Aorta (tissue), 5 donors: ENCODE measurements around the gene MAVS. TPM values are rescaled to one million over a fixed set of nuclear protein-coding genes. Genes with fewer than 3 reads are reported as not detected.
"Not testable (repeated sequence)": the region's sequence is repeated elsewhere in the genome, so short reads cannot be mapped to it uniquely, and the experiment has no call there.

Source experiments
- ATAC-seq: fragments of 200-7000 bp; cut with Tn5 transposase; one replicate; pipeline ENCODE4 v1.9.1; 2022; ENCODE audit warnings: moderate library complexity; ENCODE audit not compliant: low FRiP score
- DNase-seq, 2 donors: peaks; one replicate each; pipeline ENCODE4 v3.0.0-alpha.2; 2020
- H3K27ac ChIP-seq, 2 donors: one replicate each; pipeline ENCODE4 v1.5.1; 2013; ENCODE audit warnings: low read length in 2 of 2, mild to moderate bottlenecking in 2 of 2, moderate library complexity in 2 of 2, control low read depth in 1 of 2, inconsistent platforms in 1 of 2, low read depth in 1 of 2
- H3K27me3 ChIP-seq, 2 donors: one replicate each; pipeline ENCODE4 v1.6.1; 2013; ENCODE audit warnings: control low read depth in 1 of 2, low read length in 1 of 2, mild to moderate bottlenecking in 1 of 2, moderate library complexity in 1 of 2; ENCODE audit not compliant: insufficient read depth in 2 of 2, control insufficient read depth in 1 of 2
- H3K36me3 ChIP-seq, 2 donors: one replicate each; pipeline ENCODE4 v1.6.1; 2013; ENCODE audit warnings: control low read depth in 1 of 2, low read length in 1 of 2, mild to moderate bottlenecking in 1 of 2; ENCODE audit not compliant: insufficient read depth in 2 of 2, control insufficient read depth in 1 of 2
- H3K4me1 ChIP-seq, 2 donors: one replicate each; pipeline ENCODE4 v1.6.1; 2013; ENCODE audit warnings: low read length in 2 of 2, control low read depth in 1 of 2, mild to moderate bottlenecking in 1 of 2, moderate library complexity in 1 of 2; ENCODE audit not compliant: insufficient read depth in 2 of 2, control insufficient read depth in 1 of 2
- H3K4me3 ChIP-seq, 2 donors: one replicate each; pipeline ENCODE4 v1.5.1; 2013; ENCODE audit warnings: low read length in 2 of 2, control low read depth in 1 of 2, mild to moderate bottlenecking in 1 of 2
- H3K9me3 ChIP-seq: one replicate; pipeline ENCODE4 v1.6.1; 2013; ENCODE audit warnings: mild to moderate bottlenecking, low read length; ENCODE audit not compliant: control insufficient read depth
- WGBS, 2 donors: extraction: QIAGEN DNeasy Blood & Tissue Kit; methylation state at CpG; one replicate each; pipeline ENCODE4 v1.1.7; 2013; 5-methylcytosine and 5-hydroxymethylcytosine counted together
- intact Hi-C, 2 donors: fragments of 100-400 bp; cut with DNase I; formaldehyde crosslinking; loops; one replicate each; pipeline versions ENCODE4 v1.14.2 to v1.15.0; 2022
- polyA plus RNA-seq, 2 donors: library from polyadenylated mRNA; stranded (reverse); fragments of 200-250 nt; gene quantifications; one replicate each; pipeline ENCODE4 v1.2.3, GENCODE V29; 2013
- total RNA-seq, 2 donors: library from RNA; stranded (reverse); fragmentation: NEBNext Ultra II Directional; extraction: Animal tissue kit (Norgen Biotek cat#: 25700); gene quantifications; one replicate each; pipeline ENCODE4 v1.2.1, GENCODE V29; 2021
- donor health status: healthy with polysubstance abuse.
- donor health status: Bipolar disorder and iron deficiency.
- donor health status: DM: no; HTN: no; CAD: no.
- donor health status: DM: no; HTN: no; CAD: no.
- donor health status: DM: yes; HTN: yes; CAD: no.

MAVS gene
- total and polyA plus RNA-seq, 4 donors = 11.1 to 36.1 (median 24.0) TPM

DNA sequence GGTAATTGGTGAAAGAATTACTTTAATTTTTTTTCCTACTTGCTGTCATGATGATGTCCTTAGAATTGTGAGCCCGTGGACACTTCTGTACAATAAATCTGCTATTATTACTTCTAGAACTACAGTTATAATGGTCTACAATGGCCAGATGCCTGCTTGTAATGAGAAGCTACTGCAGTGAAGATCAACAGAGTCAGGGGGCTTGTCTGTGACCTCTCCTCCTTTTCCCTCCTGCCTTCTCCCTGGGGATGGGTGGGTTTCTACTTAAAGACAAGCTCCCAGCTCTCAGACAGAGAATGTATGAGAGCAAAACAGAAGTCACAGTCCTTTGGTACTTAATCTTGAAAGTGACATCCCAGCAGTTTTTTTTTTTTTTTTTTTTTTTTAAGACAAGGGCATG lies 29.4 kb downstream of the MAVS start:
- DNase-seq (no peak), ATAC-seq (peak; percentile 19)
- intact Hi-C loops = no loop called here
- Histone ChIP-seq H3K27ac (no peak overlapping the region), H3K4me1 (no peaks in the 10 kb centered on the region), H3K36me3 (peaks cover 3 to 4% of the 10 kb centered on the region in 2 donors), H3K27me3 (no peaks in the 10 kb centered on the region), H3K4me3 (no peak overlapping the region), H3K9me3 (no peaks in the 10 kb centered on the region)
- 52 to 63% methylated on average over 1 of the region's 1 CpG for WGBS, 2 donors

DNA sequence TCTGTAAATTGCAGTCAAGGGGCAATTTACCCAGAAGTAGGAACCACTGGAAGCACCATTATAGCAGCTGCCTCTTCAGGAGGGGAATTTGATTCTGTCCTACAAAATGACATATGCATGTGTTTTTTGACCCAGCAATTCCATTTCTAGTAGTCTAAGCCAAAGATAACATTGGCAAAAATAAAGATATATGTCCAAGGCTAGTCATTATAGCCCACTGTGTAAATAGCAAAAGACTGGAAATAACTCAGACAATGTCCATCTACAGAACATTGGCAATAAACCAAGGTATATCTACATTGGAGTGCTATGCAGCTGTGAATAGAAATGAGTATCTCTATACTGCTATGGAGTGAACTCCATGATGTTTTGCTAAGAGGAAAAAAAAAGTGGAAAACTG lies 30.0 kb downstream of the MAVS start:
- no peak for ATAC-seq
- Histone ChIP-seq H3K27ac (no peak overlapping the region), H3K4me3 (no peak overlapping the region), H3K9me3 (no peaks in the 10 kb centered on the region), H3K36me3 (peaks cover 1 to 4% of the 10 kb centered on the region in 2 donors), H3K4me1 (no peaks in the 10 kb centered on the region), H3K27me3 (no peaks in the 10 kb centered on the region)
- intact Hi-C loops = no loop called here
- DNase-seq = no peak

DNA sequence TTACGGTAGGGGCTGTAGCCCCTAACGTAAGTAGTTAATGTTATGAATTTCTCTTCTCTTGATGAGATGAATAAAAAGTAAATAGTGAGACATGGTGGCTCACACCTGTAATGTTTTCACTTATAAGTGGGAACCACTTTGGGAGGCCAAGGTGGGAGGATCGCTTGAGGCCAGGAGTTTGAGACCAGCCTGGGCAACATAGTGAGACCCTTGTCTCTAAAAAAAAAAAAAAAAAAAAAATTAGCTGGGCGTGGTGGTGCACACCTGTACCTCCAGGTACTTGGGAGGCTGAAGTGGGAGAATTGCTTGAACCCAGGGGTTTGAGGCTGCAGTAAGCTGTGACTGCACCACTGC lies 32.3 kb downstream of the MAVS start:
- H3K36me3 ChIP-seq, H3K4me1 ChIP-seq: not testable (repeated sequence)

DNA sequence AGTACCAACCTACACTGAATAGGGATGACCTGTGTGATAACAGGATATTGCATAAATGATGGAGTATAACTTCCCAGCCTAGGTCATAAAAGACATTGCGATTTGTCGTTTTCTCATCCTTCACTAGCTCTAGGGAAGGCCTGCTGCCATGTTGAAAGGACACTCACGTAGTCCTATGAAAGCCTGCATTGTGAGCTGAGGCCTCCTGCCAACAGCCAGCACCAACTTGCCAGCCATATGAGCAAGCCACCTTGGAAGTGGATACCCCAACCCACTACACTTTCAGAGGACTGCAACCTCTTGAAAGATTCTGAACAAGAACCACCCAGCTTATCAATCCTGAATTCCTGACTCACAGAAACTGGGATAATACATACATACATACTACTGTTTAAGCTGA lies 39.1 kb downstream of the MAVS start:
- Histone ChIP-seq H3K9me3 (no peaks in the 10 kb centered on the region), H3K36me3 (no peaks in the 10 kb centered on the region), H3K4me1 (no peaks in the 10 kb centered on the region), H3K27ac (no peak overlapping the region), H3K27me3 (no peaks in the 10 kb centered on the region), H3K4me3 (no peak overlapping the region)
- no peak for ATAC-seq
- intact Hi-C loops = no loop called here
- peak in 1 of 2 donors; percentile 4 for DNase-seq
- WGBS, 2 donors = 87 to 92% methylated on average over 3 of the region's 3 CpGs

More for the DNA sequence above, 32.3 kb downstream of the MAVS start:
- intact Hi-C loops, H3K27ac ChIP-seq, H3K27me3 ChIP-seq, H3K9me3 ChIP-seq, H3K4me3 ChIP-seq, ATAC-seq, DNase-seq: not testable (repeated sequence)
- WGBS, 2 donors = 94 to 96% methylated on average over 4 of the region's 4 CpGs

DNA sequence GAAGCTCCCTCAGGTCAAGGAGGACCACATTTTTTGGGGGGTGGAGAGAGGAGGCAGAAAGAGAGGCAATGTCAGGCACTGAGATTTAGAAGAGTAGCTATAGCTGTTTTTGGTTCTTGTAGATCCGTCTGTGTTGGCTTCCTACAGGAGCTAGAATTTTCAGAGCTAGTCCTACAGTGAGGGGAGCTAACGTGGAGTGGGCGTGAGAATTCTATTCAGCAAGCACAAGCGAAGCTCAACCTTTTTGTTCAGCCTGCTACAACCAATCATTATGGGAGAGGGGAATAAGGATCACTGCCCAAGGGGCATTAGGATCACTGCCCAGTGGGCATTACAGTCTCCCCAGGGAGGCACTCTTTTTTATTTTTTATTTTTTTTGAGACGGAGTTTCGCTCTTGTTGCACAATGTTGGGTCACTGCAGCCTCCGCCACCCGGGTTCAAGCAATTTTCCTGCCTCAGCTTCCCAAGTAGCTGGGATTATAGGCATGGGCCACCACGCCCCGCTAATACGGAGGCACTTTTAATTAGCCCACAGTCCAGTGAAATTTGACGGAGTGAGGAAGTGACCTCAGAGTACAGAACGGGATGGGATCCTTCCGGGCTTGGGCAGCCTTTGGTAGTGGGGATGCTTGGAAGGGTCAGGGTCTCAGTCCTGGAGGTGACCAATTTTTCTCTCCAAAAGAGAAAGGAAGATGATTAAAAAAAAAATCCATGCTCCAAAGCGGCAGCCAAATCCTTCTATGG lies 41.4 kb downstream of the MAVS start:
- WGBS, 2 donors = 2 to 4% methylated on average over 15 of the region's 15 CpGs
- intact Hi-C loops = loop anchor here (2.0 kb wide), 2 partner anchors 197 to 203 kb away; no protein-coding TSS in a partner anchor
- no peaks in the 10 kb centered on the region for H3K9me3 ChIP-seq
- no peaks in the 10 kb centered on the region for H3K4me1 ChIP-seq
- DNase-seq (peak; percentile 53 to 72), ATAC-seq (peak; percentile 5)
- no peaks in the 10 kb centered on the region for H3K36me3 ChIP-seq
- H3K27me3 ChIP-seq = no peaks in the 10 kb centered on the region
- peak overlapping the region; percentile 46 to 51 for H3K4me3 ChIP-seq
- H3K27ac ChIP-seq = peak overlapping the region in 1 of 2 donors; percentile 74

DNA sequence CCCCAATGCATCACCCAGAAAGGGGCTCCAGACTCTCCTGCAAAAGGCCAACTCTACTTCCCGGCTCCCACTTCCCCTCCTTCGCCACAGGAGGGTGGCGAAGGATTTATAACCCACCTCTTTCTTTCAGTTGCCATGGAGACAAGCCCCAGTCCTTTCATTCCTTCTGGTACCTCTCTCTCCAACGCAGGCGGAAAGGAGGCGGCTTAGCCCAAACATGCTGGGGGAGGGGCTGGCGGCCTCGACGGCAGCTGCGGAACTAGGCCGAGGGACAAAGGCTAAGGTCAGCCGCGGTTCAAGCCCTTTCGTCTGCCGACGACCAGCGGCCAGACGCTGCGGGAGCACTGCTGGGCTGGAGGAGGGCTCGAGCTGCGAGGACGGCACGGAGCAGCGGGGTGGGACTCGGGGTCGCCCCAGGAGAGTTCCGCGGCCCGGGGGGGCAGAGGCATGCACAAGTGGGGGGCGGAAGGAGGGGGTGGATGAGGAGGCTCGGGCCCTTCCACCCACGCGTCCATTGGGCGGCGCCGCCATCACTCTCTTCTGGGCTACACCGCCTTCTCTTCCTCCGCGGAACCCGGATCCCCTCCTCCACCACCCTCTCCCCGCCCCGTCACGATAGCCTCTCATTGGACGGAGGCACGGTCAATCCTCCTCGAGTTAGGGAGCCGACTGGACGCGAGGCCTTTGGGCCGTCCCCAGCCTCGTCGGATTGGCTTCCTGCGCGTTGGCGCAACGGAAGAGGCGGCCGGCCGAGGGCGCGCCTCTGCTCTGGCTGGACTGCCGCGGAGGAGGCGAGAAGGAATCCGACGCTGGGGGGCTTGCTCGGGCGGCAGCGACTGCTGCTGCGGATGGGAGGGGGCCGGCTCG lies 42.2 kb downstream of the MAVS start, which contains the start of gene PANK2:
Gene PANK2, plus strand, starts transcription at position 766 of the 867 bp plus-strand sequence.
- no peaks in the 10 kb centered on the region for H3K36me3 ChIP-seq
- 0 to 1% methylated on average over 57 to 72 of the region's 72 CpGs for WGBS, 2 donors
- H3K4me1 ChIP-seq = no peaks in the 10 kb centered on the region
- ATAC-seq (peak; percentile 98), DNase-seq (peak; percentile 100)
- H3K9me3 ChIP-seq = no peaks in the 10 kb centered on the region
- intact Hi-C loops = loop anchor here (2.0 kb wide), 2 partner anchors 196 to 202 kb away; no protein-coding TSS in a partner anchor
- peak within 1 kb of the TSS; percentile 85 to 86 for H3K27ac ChIP-seq
- H3K4me3 ChIP-seq = peak within 1 kb of the TSS; percentile 88 to 89
- no peaks in the 10 kb centered on the region for H3K27me3 ChIP-seq

DNA sequence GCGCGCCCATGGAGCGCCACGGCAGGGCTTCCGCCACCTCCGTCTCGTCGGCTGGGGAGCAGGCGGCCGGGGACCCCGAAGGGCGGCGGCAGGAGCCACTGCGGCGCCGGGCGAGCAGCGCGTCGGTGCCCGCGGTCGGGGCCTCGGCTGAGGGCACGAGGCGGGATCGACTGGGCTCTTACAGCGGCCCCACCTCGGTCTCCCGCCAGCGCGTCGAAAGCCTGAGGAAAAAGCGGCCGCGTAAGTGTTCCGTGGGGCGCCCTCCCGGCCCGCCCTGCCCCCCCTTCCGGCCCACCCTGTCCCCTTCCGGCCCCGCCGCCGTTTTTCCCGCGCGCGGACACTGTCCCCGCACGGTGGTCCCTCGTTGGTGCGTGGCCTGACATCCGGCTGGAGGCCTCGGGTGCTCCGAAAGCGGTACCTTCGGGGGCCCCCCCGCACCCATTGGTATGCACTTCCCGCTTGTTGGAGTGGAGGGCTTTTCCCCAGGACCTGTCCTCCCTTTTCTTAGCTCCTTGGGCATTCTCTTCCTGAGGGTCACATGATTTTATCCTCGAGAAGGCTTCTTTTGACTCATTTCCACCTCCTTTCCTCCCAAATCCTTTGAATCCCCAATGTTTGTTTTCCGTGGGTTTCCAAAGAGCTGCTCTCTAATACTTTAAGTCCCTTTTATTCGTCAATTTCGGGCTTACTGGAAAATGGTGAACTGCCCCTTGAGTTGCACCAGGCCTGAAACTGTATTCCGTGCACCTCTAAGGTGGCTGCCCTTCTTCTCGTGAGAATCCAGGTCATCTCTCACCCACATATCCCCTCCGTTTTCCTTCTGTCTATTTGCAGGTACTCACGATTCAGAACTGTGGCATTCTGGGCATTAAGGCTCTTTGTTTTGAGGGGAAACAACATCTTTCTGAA lies 43.1 kb downstream of the MAVS start:
- no peaks in the 10 kb centered on the region for H3K27me3 ChIP-seq
- intact Hi-C loops = loop anchor here (2.0 to 10.0 kb wide), 4 partner anchors 123 to 201 kb away; partner anchors contain the start of gene RNF24 (in 1 of the 2)
- H3K4me3 ChIP-seq = peak overlapping the region; percentile 88 to 89
- peak; percentile 10 for ATAC-seq
- 0 to 1% methylated on average over 51 to 68 of the region's 68 CpGs for WGBS, 2 donors
- H3K27ac ChIP-seq = peak overlapping the region; percentile 85 to 86
- peak; percentile 67 to 82 for DNase-seq
- no peaks in the 10 kb centered on the region for H3K4me1 ChIP-seq
- no peaks in the 10 kb centered on the region for H3K9me3 ChIP-seq
- no peaks in the 10 kb centered on the region for H3K36me3 ChIP-seq

DNA sequence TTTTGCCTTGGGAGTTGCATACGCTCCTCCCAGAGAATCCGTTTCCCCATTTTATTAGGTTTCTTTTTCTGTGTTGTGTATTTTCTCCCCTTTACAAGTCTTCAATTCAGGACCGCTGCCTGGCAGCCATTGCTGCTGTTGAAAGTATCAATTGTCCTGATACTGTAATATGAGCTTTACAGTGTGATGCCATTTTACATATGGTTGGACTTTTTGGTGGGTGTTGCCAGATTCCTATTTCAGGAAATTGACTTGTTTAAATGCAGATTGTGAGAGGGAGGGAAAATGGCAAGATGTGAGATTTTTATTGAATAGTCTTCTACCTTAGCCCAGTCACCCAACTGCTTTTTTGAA lies 43.7 kb downstream of the MAVS start:
- intact Hi-C loops = loop anchor here (5.0 to 10.0 kb wide), 2 partner anchors 122 to 124 kb away; partner anchors contain the start of gene RNF24 (in 1 of the 2)
- ATAC-seq = no peak
- Histone ChIP-seq H3K27me3 (no peaks in the 10 kb centered on the region), H3K27ac (peak overlapping the region in 1 of 2 donors; percentile 29), H3K4me1 (peaks cover 0 to 3% of the 10 kb centered on the region in 2 donors), H3K36me3 (no peaks in the 10 kb centered on the region), H3K4me3 (peak overlapping the region; percentile 88 to 89), H3K9me3 (no peaks in the 10 kb centered on the region)
- WGBS, 2 donors = 0 to 1% methylated on average over 3 of the region's 3 CpGs
- no peak for DNase-seq
